ENCODE results near the gene PNN. TPM values are rescaled to one million over a fixed set of nuclear protein-coding genes. Genes with fewer than 3 reads are reported as not detected.
"Not testable (repeated sequence)": the region's sequence is repeated elsewhere in the genome, so short reads cannot be mapped to it uniquely, and the experiment has no call there.

Gene PNN
- 20.2 and 23.6 TPM in 2 replicates for total RNA-seq (2014; rRNA removed; shearing (Covaris generic))

GRCh38 chr14:39174560-39175444 is at the start of gene PNN:
Gene PNN (plus strand): TSS chr14:39175254. CDS start chr14:39175280, 26 bp downstream.
- peak; percentile 99 for DNase-seq (ENCODE audit: low read depth)

- DNase-seq (ENCODE audit: low read depth), result not testable (repeated sequence)
These were observed 37.2 kb upstream of the PNN start for GRCh38 chr14:39137835-39138234.

GRCh38 chr14:39138440-39138839 is 36.6 kb upstream of the PNN start:
- no peak for DNase-seq (ENCODE audit: low read depth)

GRCh38 chr14:39140170-39140569 is 34.9 kb upstream of the PNN start:
- DNase-seq (ENCODE audit: low read depth), result no peak

- not testable (repeated sequence) for DNase-seq (ENCODE audit: low read depth)
These were observed 33.4 kb upstream of the PNN start for GRCh38 chr14:39141623-39142022.

GRCh38 chr14:39143226-39143625 is 31.8 kb upstream of the PNN start:
- DNase-seq (ENCODE audit: low read depth), result not testable (repeated sequence)

GRCh38 chr14:39145266-39145966 is 29.6 kb upstream of the PNN start:
- DNase-seq (ENCODE audit: low read depth), result peak; percentile 4

- DNase-seq (ENCODE audit: low read depth), result no peak
These were observed 20.4 kb upstream of the PNN start for GRCh38 chr14:39154594-39155189.

GRCh38 chr14:39157491-39157890 is 17.6 kb upstream of the PNN start:
- DNase-seq (ENCODE audit: low read depth), result no peak

- DNase-seq (ENCODE audit: low read depth), result no peak
These were observed 16.7 kb upstream of the PNN start for GRCh38 chr14:39158222-39158858.

GRCh38 chr14:39160494-39160893 is 14.6 kb upstream of the PNN start:
- DNase-seq (ENCODE audit: low read depth), result no peak

GRCh38 chr14:39167797-39168320 is 7.2 kb upstream of the PNN start:
- DNase-seq (ENCODE audit: low read depth), result not testable (repeated sequence)

- no peak for DNase-seq (ENCODE audit: low read depth)
These were observed 6.5 kb upstream of the PNN start for GRCh38 chr14:39168591-39168990.

- peak; percentile 30 for DNase-seq (ENCODE audit: low read depth)
These were observed 5.5 kb upstream of the PNN start for GRCh38 chr14:39169541-39169900.

GRCh38 chr14:39173198-39173597 is 1.9 kb upstream of the PNN start:
- no peak for DNase-seq (ENCODE audit: low read depth)

GRCh38 chr14:39175445-39176262 is 600 bp downstream of the PNN start:
- peak; percentile 54 for DNase-seq (ENCODE audit: low read depth)

- DNase-seq (ENCODE audit: low read depth), result no peak
These were observed 1.5 kb downstream of the PNN start for GRCh38 chr14:39176263-39177167.

GRCh38 chr14:39177168-39177545 is 2.1 kb downstream of the PNN start:
- no peak for DNase-seq (ENCODE audit: low read depth)

- no peak for DNase-seq (ENCODE audit: low read depth)
These were observed 4.0 kb downstream of the PNN start for GRCh38 chr14:39179042-39179441.

- no peak for DNase-seq (ENCODE audit: low read depth)
These were observed 5.5 kb downstream of the PNN start for GRCh38 chr14:39180553-39180952.

Data from M059J (cell line).